Measurements from ENCODE around the gene SLC8B1.
A peak's percentile ranks its signal among the peaks of the same experiment; 100 is the strongest.

SLC8B1 gene

GRCh38 chr12:113334786-113335539, at the start of gene SLC8B1:
Gene SLC8B1, minus strand, starts transcription at chr12:113335109. Its CDS starts 2,231 bp downstream, at chr12:113332878.
- peak within 1 kb of the TSS; percentile 67 for H3K4me3 ChIP-seq (ENCODE audit: low read depth, low read length)
- DNase-seq (ENCODE audit: low read depth, low spot score), result peak; percentile 79
- in situ Hi-C loops (cut with HindIII; ENCODE audit: low sequenced_read_pairs), result no loop called here
- TF ChIP-seq, protein P1, sequence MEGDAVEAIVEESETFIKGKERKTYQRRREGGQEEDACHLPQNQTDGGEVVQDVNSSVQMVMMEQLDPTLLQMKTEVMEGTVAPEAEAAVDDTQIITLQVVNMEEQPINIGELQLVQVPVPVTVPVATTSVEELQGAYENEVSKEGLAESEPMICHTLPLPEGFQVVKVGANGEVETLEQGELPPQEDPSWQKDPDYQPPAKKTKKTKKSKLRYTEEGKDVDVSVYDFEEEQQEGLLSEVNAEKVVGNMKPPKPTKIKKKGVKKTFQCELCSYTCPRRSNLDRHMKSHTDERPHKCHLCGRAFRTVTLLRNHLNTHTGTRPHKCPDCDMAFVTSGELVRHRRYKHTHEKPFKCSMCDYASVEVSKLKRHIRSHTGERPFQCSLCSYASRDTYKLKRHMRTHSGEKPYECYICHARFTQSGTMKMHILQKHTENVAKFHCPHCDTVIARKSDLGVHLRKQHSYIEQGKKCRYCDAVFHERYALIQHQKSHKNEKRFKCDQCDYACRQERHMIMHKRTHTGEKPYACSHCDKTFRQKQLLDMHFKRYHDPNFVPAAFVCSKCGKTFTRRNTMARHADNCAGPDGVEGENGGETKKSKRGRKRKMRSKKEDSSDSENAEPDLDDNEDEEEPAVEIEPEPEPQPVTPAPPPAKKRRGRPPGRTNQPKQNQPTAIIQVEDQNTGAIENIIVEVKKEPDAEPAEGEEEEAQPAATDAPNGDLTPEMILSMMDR (IDR thresholded peaks at IDR 0.05; ENCODE audit: low read depth, low read length), result no peak

GRCh38 chr12:113382206-113382605, 47.3 kb upstream of the SLC8B1 start:
- in situ Hi-C loops (cut with HindIII; ENCODE audit: low sequenced_read_pairs), result no loop called here
- DNase-seq (ENCODE audit: low read depth, low spot score), result no peak
- TF ChIP-seq, protein P1 (IDR thresholded peaks at IDR 0.05; ENCODE audit: low read depth, low read length), result no peak
- no peak overlapping the region for H3K4me3 ChIP-seq (ENCODE audit: low read depth, low read length)

- no peak for DNase-seq (ENCODE audit: low read depth, low spot score)
- in situ Hi-C loops (cut with HindIII; ENCODE audit: low sequenced_read_pairs), result no loop called here
- TF ChIP-seq, protein P1 (IDR thresholded peaks at IDR 0.05; ENCODE audit: low read depth, low read length), result no peak
- no peak overlapping the region for H3K4me3 ChIP-seq (ENCODE audit: low read depth, low read length)
These were observed 46.3 kb upstream of the SLC8B1 start for GRCh38 chr12:113381220-113381619.

DNA sequence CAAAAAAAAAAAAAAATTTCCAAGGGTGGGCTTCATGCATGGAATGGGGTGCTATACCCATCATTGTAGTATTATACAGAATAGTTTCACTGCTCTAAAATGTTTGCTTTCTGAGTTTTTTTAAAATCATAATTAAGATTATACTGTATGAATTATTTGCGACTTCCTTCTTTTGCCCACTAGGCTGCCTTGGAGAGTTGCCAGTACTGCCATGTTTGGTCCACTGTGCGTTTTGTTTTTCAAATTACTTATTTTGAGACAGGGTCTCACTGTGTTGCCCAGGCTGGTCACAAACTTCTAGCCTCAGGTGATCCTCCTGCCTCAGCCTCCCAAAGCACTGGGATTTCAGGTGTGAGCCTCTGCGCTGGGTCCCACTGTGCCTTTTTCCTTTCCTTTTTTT, 43.4 kb upstream of the SLC8B1 start:
- in situ Hi-C loops (cut with HindIII; ENCODE audit: low sequenced_read_pairs), result no loop called here
- no peak overlapping the region for H3K4me3 ChIP-seq (ENCODE audit: low read depth, low read length)
- no peak for DNase-seq (ENCODE audit: low read depth, low spot score)
- TF ChIP-seq, protein P1 (IDR thresholded peaks at IDR 0.05; ENCODE audit: low read depth, low read length), result no peak

- in situ Hi-C loops (cut with HindIII; ENCODE audit: low sequenced_read_pairs), result no loop called here
- TF ChIP-seq, protein P1 (IDR thresholded peaks at IDR 0.05; ENCODE audit: low read depth, low read length), result no peak
- H3K4me3 ChIP-seq (ENCODE audit: low read depth, low read length), result no peak overlapping the region
- no peak for DNase-seq (ENCODE audit: low read depth, low spot score)
These were observed 40.0 kb upstream of the SLC8B1 start for GRCh38 chr12:113374823-113375428.

- H3K4me3 ChIP-seq (ENCODE audit: low read depth, low read length), result no peak overlapping the region
- no peak for DNase-seq (ENCODE audit: low read depth, low spot score)
- in situ Hi-C loops (cut with HindIII; ENCODE audit: low sequenced_read_pairs), result no loop called here
- TF ChIP-seq, protein P1 (IDR thresholded peaks at IDR 0.05; ENCODE audit: low read depth, low read length), result no peak
These were observed 39.1 kb upstream of the SLC8B1 start for GRCh38 chr12:113373969-113374368.
